K562 (cell line): ENCODE data around the gene PARD3B. TPM values are rescaled to one million over a fixed set of nuclear protein-coding genes. Genes with fewer than 3 reads are reported as not detected.

Experiments
- ASH1L ChIP-seq: fragments of 450-650 bp; IDR thresholded peaks from 2 replicates; pipeline ENCODE4 v1.6.1; 2018; ENCODE audit warnings: borderline replicate concordance, mild to moderate bottlenecking, low read depth; ENCODE audit not compliant: partially characterized antibody
- BHLHE40 ChIP-seq: IDR thresholded peaks from 2 replicates; pipeline ENCODE4 v1.6.1; 2011; ENCODE audit warnings: low read length, improper control_type of control experiment
- CBFA2T3 ChIP-seq: fragments of 450-650 bp; IDR thresholded peaks from 2 replicates; pipeline ENCODE4 v1.6.1; 2017
- CBX3 ChIP-seq, 2 experiments: IDR thresholded peaks; 1 replicate in 1 of 2; 2 replicates in 1 of 2; pipeline ENCODE4 v1.6.1; 2012; ENCODE audit warnings: inconsistent platforms in 2 of 2, low read length in 2 of 2, borderline replicate concordance in 1 of 2, control low read depth in 1 of 2
- CBX5 ChIP-seq: IDR thresholded peaks from 2 replicates; pipeline ENCODE4 v1.6.1; 2014; ENCODE audit warnings: low read depth, borderline replicate concordance
- CBX8 ChIP-seq: fragments of 200-600 bp; sonication (generic); IDR thresholded peaks from 2 replicates; pipeline ENCODE4 v1.6.1; 2012; ENCODE audit warnings: borderline replicate concordance, mixed run types, low read depth, mild to moderate bottlenecking, moderate library complexity, mixed read lengths, low read length, control low read depth, inconsistent platforms; ENCODE audit not compliant: poor library complexity, severe bottlenecking; ENCODE audit errors: extremely low read depth
- EP300 ChIP-seq: IDR thresholded peaks from 2 replicates; pipeline ENCODE4 v1.6.1; 2012; ENCODE audit warnings: low read length, improper control_type of control experiment
- GTF2F1 ChIP-seq: IDR thresholded peaks from 2 replicates; pipeline ENCODE4 v1.6.1; 2011; ENCODE audit warnings: low read depth, low read length, improper control_type of control experiment
- HDGF ChIP-seq: fragments of 450-650 bp; IDR thresholded peaks from 2 replicates; pipeline ENCODE4 v1.6.1; 2016
- LCOR ChIP-seq: sonication (generic); formaldehyde crosslinking; IDR thresholded peaks from 2 replicates; pipeline ENCODE4 v1.8.0; 2022; ENCODE audit warnings: mild to moderate bottlenecking, missing genetic modification reagents
- LEF1 ChIP-seq: fragments of 450-650 bp; IDR thresholded peaks from 2 replicates; pipeline ENCODE4 v1.6.1; 2016; ENCODE audit warnings: mild to moderate bottlenecking
- MAFG ChIP-seq: fragments of 450-650 bp; conservative IDR thresholded peaks from 2 replicates; pipeline ENCODE4 v1.6.1; 2016; ENCODE audit warnings: missing genetic modification characterization, missing compliant biosample characterization
- NEUROD1 ChIP-seq: fragments of 150-350 bp; IDR thresholded peaks from 2 replicates; pipeline ENCODE4 v1.6.1; 2014; ENCODE audit warnings: borderline replicate concordance, low read length, low read depth; ENCODE audit not compliant: partially characterized antibody
- NFRKB ChIP-seq: fragments of 450-650 bp; IDR thresholded peaks from 2 replicates; pipeline ENCODE4 v1.6.1; 2016; ENCODE audit warnings: low read depth
- PHB ChIP-seq: fragments of 250-450 bp; sonication (Bioruptor Pico); IDR thresholded peaks from 2 replicates; pipeline ENCODE4 v1.5.0; 2021
- PML ChIP-seq: IDR thresholded peaks from 2 replicates; pipeline ENCODE4 v1.6.1; 2012; ENCODE audit warnings: low read length, inconsistent platforms
- POLR3G ChIP-seq: IDR thresholded peaks from 2 replicates; pipeline ENCODE4 v1.6.1; 2011; ENCODE audit not compliant: insufficient read length, insufficient replicate concordance; ENCODE audit errors: extremely low read depth
- PURB ChIP-seq: sonication (generic); formaldehyde crosslinking; IDR thresholded peaks from 2 replicates; pipeline ENCODE4 v1.9.0; 2021; ENCODE audit warnings: low read depth, mild to moderate bottlenecking, missing genetic modification reagents
- RAD51 ChIP-seq: fragments of 450-650 bp; IDR thresholded peaks from 2 replicates; pipeline ENCODE4 v1.7.1; 2016; ENCODE audit warnings: low read depth, mild to moderate bottlenecking, borderline replicate concordance
- RBM15 ChIP-seq: fragments of 200-400 bp; formaldehyde crosslinking; IDR thresholded peaks from 2 replicates; pipeline ENCODE4 v1.6.1; 2018; ENCODE audit warnings: mild to moderate bottlenecking, low read length, moderate library complexity; ENCODE audit not compliant: insufficient read depth
- SOX6 ChIP-seq: fragments of 450-650 bp; IDR thresholded peaks from 2 replicates; pipeline ENCODE4 v1.6.1; 2014; ENCODE audit warnings: mild to moderate bottlenecking
- ZNF146 ChIP-seq: IDR thresholded peaks from one replicate; pipeline ENCODE4 v1.6.1; 2018; ENCODE audit warnings: missing compliant biosample characterization; ENCODE audit not compliant: unreplicated experiment
- ZNF3 ChIP-seq: fragments of 250-450 bp; sonication (Bioruptor Pico); IDR thresholded peaks from 2 replicates; pipeline ENCODE4 v1.5.0; 2021; ENCODE audit warnings: mild to moderate bottlenecking, moderate library complexity
- ZNF408 ChIP-seq: fragments of 250-450 bp; sonication (Bioruptor Pico); IDR thresholded peaks from 2 replicates; pipeline ENCODE4 v1.4.0; 2020; ENCODE audit warnings: low read depth, mild to moderate bottlenecking, moderate library complexity
- ZNF589 ChIP-seq: fragments of 200-800 bp; sonication (Bioruptor generic); IDR thresholded peaks from 2 replicates; pipeline ENCODE4 v1.6.1; 2016; ENCODE audit warnings: low read depth, missing genetic modification characterization, missing compliant biosample characterization
- ZNF707 ChIP-seq: fragments of 250-450 bp; sonication (Bioruptor Pico); conservative IDR thresholded peaks from 2 replicates; pipeline ENCODE4 v1.8.0; 2022; ENCODE audit warnings: inconsistent platforms, mild to moderate bottlenecking, moderate library complexity
- ZNF766 ChIP-seq: fragments of 200-800 bp; sonication (Bioruptor generic); conservative IDR thresholded peaks from 2 replicates; pipeline ENCODE4 v1.6.1; 2016; ENCODE audit warnings: missing genetic modification characterization, missing compliant biosample characterization
- polyA plus RNA-seq, 8 experiments: library from polyadenylated mRNA; depleted of rRNA in 4 of 8; stranded (reverse) in 5 of 8; unstranded in 3 of 8; fragments of >200 nt; fragmentation: Nextera tagmentation in 2 of 8; fragmentation: Illumina TruSeq in 1 of 8; extraction: Ambion mirVana in 2 of 8; extraction: Trizol in 1 of 8; gene quantifications; 2 replicates each; pipeline versions ENCODE4 v1.2.1 to v1.2.3, GENCODE V29; 2011 to 2014; ENCODE audit warnings: inconsistent platforms in 1 of 8, missing spikeins in 1 of 8
- total RNA-seq, 7 experiments: library from RNA; depleted of rRNA in 6 of 7; stranded (reverse); fragments of >200 nt in 6 of 7; fragmentation: Illumina TruSeq in 2 of 7; extraction: Trizol in 2 of 7; gene quantifications; 2 replicates each; pipeline versions ENCODE4 v1.2.1 to v1.2.3, GENCODE V29; 2011 to 2021; ENCODE audit warnings: low replicate concordance in 1 of 7
- TF ChIP-seq, protein P1 (sequence below): sonication (generic); IDR thresholded peaks from 2 replicates; pipeline ENCODE4 v1.6.1; 2016
- TF ChIP-seq, protein P2 (sequence below): fragments of 450-650 bp; IDR thresholded peaks from 2 replicates; pipeline ENCODE4 v1.6.1; 2016; ENCODE audit warnings: low read depth, mild to moderate bottlenecking, moderate library complexity

The PARD3B gene
- total and polyA plus RNA-seq, 9 of the 15 experiments (the other 6 are each of a cell fraction or from before 2014, with no cell fraction given): 0.15 to 3.0 (median 1.1) TPM

DNA sequence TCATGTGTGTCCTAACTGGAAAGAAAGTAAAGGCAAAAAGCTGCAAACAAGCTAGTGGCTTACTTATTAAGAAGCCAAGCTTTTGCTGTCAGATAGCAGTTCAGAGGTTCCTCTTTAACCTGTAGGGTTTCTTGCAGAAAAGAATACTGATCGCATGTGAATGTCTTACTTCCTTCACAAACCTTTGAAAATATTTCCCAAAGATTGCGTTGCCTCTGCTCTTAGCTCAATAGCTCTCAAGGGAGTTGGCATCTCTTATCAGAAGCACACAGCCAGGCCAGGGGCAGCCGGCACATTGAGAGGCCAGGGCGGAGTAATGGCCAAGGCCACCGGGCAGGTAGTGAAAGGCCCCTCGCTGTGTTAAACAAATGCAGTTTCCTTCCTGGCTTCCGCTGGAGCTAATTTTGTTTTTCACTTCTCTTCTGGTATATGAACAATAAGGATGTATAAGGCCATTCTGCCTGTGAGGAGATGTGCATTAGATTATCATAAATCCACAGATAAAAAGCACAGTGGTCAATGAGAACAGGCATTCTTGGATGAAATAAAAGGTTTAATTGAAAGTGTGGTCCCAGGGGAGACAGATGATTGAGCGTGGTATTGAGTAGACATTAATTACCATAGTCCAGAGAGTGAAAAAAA, 594.7 kb downstream of the PARD3B start (continued):
- TF ChIP-seq, protein P1, sequence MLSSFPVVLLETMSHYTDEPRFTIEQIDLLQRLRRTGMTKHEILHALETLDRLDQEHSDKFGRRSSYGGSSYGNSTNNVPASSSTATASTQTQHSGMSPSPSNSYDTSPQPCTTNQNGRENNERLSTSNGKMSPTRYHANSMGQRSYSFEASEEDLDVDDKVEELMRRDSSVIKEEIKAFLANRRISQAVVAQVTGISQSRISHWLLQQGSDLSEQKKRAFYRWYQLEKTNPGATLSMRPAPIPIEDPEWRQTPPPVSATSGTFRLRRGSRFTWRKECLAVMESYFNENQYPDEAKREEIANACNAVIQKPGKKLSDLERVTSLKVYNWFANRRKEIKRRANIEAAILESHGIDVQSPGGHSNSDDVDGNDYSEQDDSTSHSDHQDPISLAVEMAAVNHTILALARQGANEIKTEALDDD: no peak
- TF ChIP-seq CBFA2T3 (peak; percentile 88), CBX5 (no peak), BHLHE40 (no peak), SOX6 (peak; percentile 34; the same call in 1 of the 2 replicates), ZNF408 (CRISPR knock-in tag) (no peak), ZNF766 (CRISPR knock-in tag) (0 out of 2 replicates have a peak, but pooled peaks have one; percentile 72), GTF2F1 (no peak), ZNF589 (CRISPR knock-in tag) (0 out of 2 replicates have a peak, but pooled peaks have one; percentile 53), EP300 (peak; percentile 58; the same call in 1 of the 2 replicates), MAFG (no peak), ZNF3 (no peak), ASH1L (no peak), RAD51 (no peak), NEUROD1 (no peak), POLR3G (no peak), CBX8 (no peak), LCOR (CRISPR knock-in tag) (no peak), PURB (CRISPR knock-in tag) (no peak), PHB (no peak), PML (peak; percentile 65), LEF1 (no peak), CBX3 (IDR thresholded peaks at IDR 0.05; ENCODE audit: borderline replicate concordance in 1 of 2, low read length in 2 of 2) (no peak), ZNF146 (CRISPR knock-in tag) (no peak), RBM15 (no peak), HDGF (no peak), NFRKB (no peak), ZNF707 (CRISPR knock-in tag) (no peak)
- TF ChIP-seq, protein P2, sequence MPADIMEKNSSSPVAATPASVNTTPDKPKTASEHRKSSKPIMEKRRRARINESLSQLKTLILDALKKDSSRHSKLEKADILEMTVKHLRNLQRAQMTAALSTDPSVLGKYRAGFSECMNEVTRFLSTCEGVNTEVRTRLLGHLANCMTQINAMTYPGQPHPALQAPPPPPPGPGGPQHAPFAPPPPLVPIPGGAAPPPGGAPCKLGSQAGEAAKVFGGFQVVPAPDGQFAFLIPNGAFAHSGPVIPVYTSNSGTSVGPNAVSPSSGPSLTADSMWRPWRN: no peak
